GM19452 (cell line): ENCODE data around the gene INTU.
"Not testable (repeated sequence)": the region's sequence is repeated elsewhere in the genome, so short reads cannot be mapped to it uniquely, and the experiment has no call there.

Experiments
- ATAC-seq: cut with Tn5 transposase; IDR thresholded peaks from one replicate; pipeline ENCODE4 v1.9.1; 2021; ENCODE audit not compliant: unreplicated experiment

The INTU gene

GRCh38 chr4:127642169-127642568 lies 9.4 kb downstream of the INTU start:
- no peak for ATAC-seq

- ATAC-seq: no peak
Observed at GRCh38 chr4:127643791-127644190, 11.0 kb downstream of the INTU start.

DNA sequence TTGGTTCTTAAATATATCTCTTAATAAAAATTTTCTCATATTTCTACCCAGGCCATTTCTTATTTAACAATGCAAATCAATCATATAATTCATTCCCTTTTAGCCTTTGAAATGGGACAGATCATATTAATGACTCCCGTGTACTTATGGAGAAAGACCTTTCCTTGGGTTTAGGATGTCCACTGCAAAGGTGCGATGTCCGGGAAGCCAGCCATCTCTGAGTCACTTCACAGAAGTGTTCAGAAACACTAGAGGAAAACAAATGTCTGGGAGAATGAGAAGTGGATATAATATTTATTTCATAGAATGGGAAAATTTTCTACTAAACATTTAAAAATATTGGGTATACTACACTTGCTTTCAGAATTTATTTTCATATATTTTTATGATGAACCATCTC lies 15.3 kb downstream of the INTU start:
- ATAC-seq: no peak

- ATAC-seq: not testable (repeated sequence)
Observed at GRCh38 chr4:127655590-127655989, 22.8 kb downstream of the INTU start.

GRCh38 chr4:127656047-127656680 lies 23.4 kb downstream of the INTU start:
- ATAC-seq: no peak

DNA sequence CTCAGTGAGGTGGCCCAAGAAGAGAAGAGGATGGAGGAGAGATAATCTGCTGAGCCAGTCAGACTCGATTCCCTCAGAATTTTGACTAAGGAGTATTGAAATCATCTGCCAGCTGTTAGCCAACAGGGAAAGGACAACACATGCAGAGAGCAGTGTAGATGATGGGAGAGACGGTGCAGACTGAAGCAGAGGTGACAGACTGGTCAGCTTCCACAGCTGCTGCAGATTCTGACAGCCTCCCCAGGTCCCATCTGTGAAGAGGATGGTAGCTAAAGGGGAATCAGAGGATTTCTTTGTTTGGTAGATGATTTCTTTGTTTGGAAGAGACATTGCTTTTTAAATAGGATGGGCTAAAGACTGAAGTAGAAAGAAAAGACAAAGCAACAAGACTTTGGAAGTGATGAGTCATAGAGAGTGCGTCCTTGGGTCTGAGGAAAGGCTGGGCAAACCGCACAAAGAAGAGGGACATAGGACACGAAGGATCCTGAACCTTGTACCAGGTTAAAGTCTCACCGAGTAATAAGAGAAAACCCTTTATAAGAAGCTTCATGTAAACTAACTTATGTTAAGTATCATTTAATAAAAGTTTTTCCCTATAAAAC lies 27.6 kb downstream of the INTU start:
- no peak for ATAC-seq

DNA sequence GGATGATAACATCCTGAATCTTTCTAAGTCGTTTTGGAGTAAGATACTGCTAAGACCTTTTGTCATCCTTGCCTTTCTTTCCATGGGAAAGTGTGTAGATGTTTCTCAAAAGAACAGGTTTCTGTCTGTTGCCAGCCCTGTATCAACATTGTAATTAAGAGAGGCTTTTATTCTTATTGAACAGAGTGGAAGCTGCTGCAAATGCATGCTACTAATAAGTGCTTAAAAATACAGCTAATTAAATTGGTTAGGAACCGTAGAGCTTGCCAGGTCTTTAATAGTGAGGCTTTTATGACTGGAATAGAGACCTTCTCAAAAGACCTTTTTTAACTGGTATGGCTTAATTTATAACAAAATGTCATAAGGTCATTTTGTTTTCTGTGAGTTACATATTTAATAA lies 34.4 kb downstream of the INTU start:
- no peak for ATAC-seq

GRCh38 chr4:127667772-127668171 lies 35.0 kb downstream of the INTU start:
- ATAC-seq: no peak

DNA sequence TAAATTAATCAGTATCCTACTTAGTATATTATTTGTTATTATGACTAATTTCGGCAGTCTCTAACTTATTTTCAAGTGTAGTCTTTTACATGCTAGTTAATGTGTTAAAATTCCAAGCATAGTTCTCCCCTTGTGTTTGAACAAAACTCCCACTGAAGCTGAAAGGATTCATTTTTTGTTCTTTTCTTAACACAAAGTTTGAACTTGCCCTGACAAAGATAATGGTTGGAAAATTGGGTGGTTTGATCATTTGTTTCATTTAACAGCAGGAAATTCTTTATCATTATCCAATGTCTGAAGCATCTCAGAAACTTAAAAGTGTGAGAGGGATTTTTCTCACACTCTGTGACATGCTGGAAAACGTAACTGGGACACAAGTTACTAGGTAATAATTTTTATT lies 36.0 kb downstream of the INTU start:
- ATAC-seq: no peak

DNA sequence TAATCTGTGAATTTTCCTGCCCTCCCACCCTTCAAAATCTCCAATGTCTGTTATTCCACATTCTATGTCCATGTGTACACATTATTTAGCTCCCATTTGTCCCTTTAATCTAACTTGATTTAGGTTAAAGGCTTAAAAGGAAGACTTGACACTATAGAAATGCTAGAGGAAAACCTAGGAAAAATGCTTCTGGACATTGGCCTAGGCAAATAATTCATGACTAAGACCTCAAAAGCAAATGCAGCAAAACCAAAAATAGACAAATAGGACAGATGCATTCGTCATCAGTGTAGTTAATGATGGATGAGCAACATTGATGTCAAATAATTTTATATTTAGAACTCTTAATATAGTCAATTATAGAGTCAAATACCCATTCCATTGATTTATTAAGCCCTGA lies 36.9 kb downstream of the INTU start:
- no peak for ATAC-seq

GRCh38 chr4:127672111-127672510 lies 39.4 kb downstream of the INTU start:
- no peak for ATAC-seq

- ATAC-seq: no peak
Observed at GRCh38 chr4:127685292-127685691, 52.5 kb downstream of the INTU start.

GRCh38 chr4:127686658-127687057 lies 53.9 kb downstream of the INTU start:
- ATAC-seq: no peak

GRCh38 chr4:127687580-127687979 lies 54.8 kb downstream of the INTU start:
- ATAC-seq: no peak

GRCh38 chr4:127698789-127699200 lies 66.0 kb downstream of the INTU start:
- peak; percentile 100 for ATAC-seq

- no peak for ATAC-seq
Observed at GRCh38 chr4:127708985-127709384, 76.2 kb downstream of the INTU start.

GRCh38 chr4:127709456-127709855 lies 76.7 kb downstream of the INTU start:
- no peak for ATAC-seq

DNA sequence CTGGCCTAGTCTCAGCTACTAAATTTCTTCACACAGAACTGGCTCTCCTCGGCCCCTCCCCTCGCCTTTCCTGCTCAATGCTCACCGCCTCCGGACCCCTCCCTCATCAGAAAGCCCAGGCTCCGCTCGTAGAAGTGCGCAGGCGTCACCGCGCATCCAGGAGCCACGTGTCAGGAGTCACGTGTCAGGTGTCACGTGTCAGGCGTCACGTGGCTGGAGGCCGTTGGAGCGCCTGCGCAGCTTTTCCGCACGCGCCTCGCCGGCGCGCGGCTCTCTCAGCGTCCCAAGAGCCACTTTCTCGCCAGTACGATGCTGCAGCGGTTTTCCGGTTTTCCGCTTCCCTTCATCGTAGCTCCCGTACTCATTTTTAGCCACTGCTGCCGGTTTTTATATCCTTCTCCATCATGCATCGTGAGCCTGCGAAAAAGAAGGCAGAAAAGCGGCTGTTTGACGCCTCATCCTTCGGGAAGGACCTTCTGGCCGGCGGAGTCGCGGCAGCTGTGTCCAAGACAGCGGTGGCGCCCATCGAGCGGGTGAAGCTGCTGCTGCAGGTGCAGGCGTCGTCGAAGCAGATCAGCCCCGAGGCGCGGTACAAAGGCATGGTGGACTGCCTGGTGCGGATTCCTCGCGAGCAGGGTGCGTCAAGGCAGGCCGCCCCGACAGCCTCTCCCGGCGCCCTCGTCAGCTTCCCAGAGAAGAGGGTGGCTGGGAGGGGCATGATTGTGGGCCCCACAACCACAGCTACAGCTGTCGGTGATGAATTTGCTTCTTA lies 97.6 kb downstream of the INTU start, which contains the start of gene SLC25A31:
SLC25A31 (plus strand) TSS at position 259 of the 772 bp plus-strand sequence; CDS start at position 405, 146 bp downstream.
- ATAC-seq: no peak

GRCh38 chr4:127731406-127731805 lies 98.6 kb downstream of the INTU start:
- no peak for ATAC-seq

GRCh38 chr4:127732623-127733328 lies 100.0 kb downstream of the INTU start:
- ATAC-seq: peak; percentile 87

DNA sequence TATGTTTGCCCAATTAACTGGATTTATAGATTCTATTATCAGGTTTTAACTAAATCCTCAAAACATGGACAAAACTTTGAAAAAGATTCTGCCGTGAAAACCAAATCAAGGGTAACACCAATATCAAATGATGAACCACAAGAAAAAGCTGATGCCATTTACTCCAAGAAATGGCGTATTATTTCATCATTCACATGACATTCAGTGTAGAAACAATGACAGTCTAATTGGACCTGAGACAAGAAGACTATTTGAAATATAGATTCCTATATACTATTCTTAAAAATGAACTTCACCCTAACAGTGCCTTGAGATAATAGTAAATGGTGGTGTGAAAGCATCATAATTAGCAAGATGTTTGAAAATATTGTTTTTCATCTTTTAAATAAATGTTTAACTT lies 102.2 kb downstream of the INTU start:
- ATAC-seq: no peak
